ENCODE measurements around the gene PDZRN3. TPM values are rescaled to one million over a fixed set of nuclear protein-coding genes. Genes with fewer than 3 reads are reported as not detected.

PDZRN3 gene
- total and polyA plus RNA-seq, 4 donors = 0.69 to 1.8 (median 0.92) TPM

DNA sequence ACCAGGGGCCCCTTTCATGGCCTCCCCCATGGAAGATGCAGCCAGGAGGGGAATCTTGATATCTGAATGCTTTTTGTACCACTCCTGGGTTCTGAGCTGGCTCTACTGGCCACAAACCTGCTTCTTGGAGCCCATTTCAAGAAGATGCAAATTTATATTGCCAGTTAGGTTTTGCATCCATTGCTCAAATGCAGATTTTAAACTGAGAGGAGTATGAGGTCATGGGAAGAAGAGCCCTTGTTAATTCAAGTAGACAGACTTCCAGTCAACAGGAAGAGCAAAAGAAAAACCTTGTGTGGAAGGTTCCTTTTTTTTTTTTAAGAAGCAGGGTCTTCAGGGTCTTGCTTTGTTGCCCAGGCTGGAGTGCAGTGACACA, 133.5 kb downstream of the PDZRN3 start:
- no peak overlapping the region for H3K4me3 ChIP-seq (ENCODE audit: low read depth in 1 of 3, low read length in 3 of 3)
- no peaks in the 10 kb centered on the region for H3K36me3 ChIP-seq (ENCODE audit: control insufficient read depth in 4 of 4, insufficient read depth in 3 of 4, low read depth in 1 of 4, low read length in 3 of 4)
- H3K9me3 ChIP-seq (ENCODE audit: control insufficient read depth in 4 of 4, low read length in 3 of 4) = no peaks in the 10 kb centered on the region
- no peak overlapping the region for H3K9ac ChIP-seq (ENCODE audit: low read depth in 1 of 2, low read length in 2 of 2)
- no peak for DNase-seq (ENCODE audit: low spot score)
- H3K27ac ChIP-seq (ENCODE audit: low read depth in 1 of 2, low read length in 2 of 2) = no peak overlapping the region
- TF ChIP-seq RAD21 (IDR thresholded peaks at IDR 0.05) (no peak), EGR1 (IDR thresholded peaks at IDR 0.05; ENCODE audit: low read depth in 2 of 2) (no peak), NR2F2 (IDR thresholded peaks at IDR 0.05) (no peak), GABPA (IDR thresholded peaks at IDR 0.05 in 1 of 2, conservative IDR thresholded peaks at IDR 0.05 in 1 of 2) (no peak), RXRA (IDR thresholded peaks at IDR 0.05) (no peak), HNF4A (conservative IDR thresholded peaks at IDR 0.05) (no peak), REST (IDR thresholded peaks at IDR 0.05) (no peak), HNF4G (IDR thresholded peaks at IDR 0.05) (no peak), FOXA2 (IDR thresholded peaks at IDR 0.05) (no peak), JUND (IDR thresholded peaks at IDR 0.05) (no peak), FOXA1 (IDR thresholded peaks at IDR 0.05) (no peak), TAF1 (conservative IDR thresholded peaks at IDR 0.05) (no peak), YY1 (IDR thresholded peaks at IDR 0.05) (no peak), SP1 (IDR thresholded peaks at IDR 0.05) (no peak)
- TF ChIP-seq, protein P1, sequence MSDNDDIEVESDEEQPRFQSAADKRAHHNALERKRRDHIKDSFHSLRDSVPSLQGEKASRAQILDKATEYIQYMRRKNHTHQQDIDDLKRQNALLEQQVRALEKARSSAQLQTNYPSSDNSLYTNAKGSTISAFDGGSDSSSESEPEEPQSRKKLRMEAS (IDR thresholded peaks at IDR 0.05) = no peak
- TF ChIP-seq, protein P2, sequence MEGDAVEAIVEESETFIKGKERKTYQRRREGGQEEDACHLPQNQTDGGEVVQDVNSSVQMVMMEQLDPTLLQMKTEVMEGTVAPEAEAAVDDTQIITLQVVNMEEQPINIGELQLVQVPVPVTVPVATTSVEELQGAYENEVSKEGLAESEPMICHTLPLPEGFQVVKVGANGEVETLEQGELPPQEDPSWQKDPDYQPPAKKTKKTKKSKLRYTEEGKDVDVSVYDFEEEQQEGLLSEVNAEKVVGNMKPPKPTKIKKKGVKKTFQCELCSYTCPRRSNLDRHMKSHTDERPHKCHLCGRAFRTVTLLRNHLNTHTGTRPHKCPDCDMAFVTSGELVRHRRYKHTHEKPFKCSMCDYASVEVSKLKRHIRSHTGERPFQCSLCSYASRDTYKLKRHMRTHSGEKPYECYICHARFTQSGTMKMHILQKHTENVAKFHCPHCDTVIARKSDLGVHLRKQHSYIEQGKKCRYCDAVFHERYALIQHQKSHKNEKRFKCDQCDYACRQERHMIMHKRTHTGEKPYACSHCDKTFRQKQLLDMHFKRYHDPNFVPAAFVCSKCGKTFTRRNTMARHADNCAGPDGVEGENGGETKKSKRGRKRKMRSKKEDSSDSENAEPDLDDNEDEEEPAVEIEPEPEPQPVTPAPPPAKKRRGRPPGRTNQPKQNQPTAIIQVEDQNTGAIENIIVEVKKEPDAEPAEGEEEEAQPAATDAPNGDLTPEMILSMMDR (IDR thresholded peaks at IDR 0.05; ENCODE audit: low read depth, low read length, missing input control) = no peak
- TF ChIP-seq, protein P3, sequence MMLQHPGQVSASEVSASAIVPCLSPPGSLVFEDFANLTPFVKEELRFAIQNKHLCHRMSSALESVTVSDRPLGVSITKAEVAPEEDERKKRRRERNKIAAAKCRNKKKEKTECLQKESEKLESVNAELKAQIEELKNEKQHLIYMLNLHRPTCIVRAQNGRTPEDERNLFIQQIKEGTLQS (IDR thresholded peaks at IDR 0.05) = no peak
- TF ChIP-seq, protein P4, sequence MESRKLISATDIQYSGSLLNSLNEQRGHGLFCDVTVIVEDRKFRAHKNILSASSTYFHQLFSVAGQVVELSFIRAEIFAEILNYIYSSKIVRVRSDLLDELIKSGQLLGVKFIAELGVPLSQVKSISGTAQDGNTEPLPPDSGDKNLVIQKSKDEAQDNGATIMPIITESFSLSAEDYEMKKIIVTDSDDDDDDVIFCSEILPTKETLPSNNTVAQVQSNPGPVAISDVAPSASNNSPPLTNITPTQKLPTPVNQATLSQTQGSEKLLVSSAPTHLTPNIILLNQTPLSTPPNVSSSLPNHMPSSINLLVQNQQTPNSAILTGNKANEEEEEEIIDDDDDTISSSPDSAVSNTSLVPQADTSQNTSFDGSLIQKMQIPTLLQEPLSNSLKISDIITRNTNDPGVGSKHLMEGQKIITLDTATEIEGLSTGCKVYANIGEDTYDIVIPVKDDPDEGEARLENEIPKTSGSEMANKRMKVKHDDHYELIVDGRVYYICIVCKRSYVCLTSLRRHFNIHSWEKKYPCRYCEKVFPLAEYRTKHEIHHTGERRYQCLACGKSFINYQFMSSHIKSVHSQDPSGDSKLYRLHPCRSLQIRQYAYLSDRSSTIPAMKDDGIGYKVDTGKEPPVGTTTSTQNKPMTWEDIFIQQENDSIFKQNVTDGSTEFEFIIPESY (IDR thresholded peaks at IDR 0.05) = no peak
- no peaks in the 10 kb centered on the region for H3K27me3 ChIP-seq (ENCODE audit: control insufficient read depth in 4 of 4, insufficient read depth in 4 of 4, low read length in 3 of 4)
- H3K4me1 ChIP-seq (ENCODE audit: control insufficient read depth in 4 of 4, insufficient read depth in 4 of 4, low read length in 3 of 4) = peaks cover 0 to 2% (median 0%) of the 10 kb centered on the region in 4 donors
